Epithelial cell of proximal tubule (primary cell): ENCODE results near the gene CADPS. TPM values are rescaled to one million over a fixed set of nuclear protein-coding genes. Genes with fewer than 3 reads are reported as not detected.

Source experiments
- DNase-seq: peaks from one replicate; pipeline ENCODE4 v3.0.0-alpha.2; 2011; ENCODE audit warnings: low read depth
- H3K4me3 ChIP-seq: 2 replicates; pipeline ENCODE4 v1.5.1; 2011; ENCODE audit warnings: low read depth, mild to moderate bottlenecking, low read length
- total RNA-seq: library from RNA; depleted of rRNA; stranded (reverse); fragments of >200 nt; gene quantifications from 2 replicates; pipeline ENCODE4 v1.2.3, GENCODE V29; 2015
- TF ChIP-seq, protein P1 (sequence below): conservative IDR thresholded peaks from 2 replicates; pipeline ENCODE4 v1.5.1; 2012; ENCODE audit warnings: low read depth, mild to moderate bottlenecking, low read length

Gene CADPS
- total RNA-seq, 1 donor from 2014 or later: not detected

DNA sequence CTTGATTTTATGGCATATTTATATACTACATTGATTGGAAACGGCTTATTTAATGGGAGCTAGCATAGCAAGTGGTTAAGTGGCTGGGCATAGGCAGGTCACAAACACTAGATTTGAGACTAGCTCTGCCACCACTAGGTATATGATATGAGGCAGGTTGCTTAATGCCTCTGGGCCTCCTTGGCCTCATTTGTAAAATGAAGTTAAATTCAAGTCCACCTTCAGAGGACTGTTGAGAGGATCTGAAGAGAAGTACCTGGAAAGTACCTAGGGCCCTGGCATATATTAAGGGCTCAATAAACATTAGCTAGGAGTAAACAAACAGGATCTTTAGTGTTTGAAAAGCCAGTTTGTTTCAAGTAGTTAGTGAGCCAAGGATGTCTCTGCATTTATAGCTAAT, 335.5 kb downstream of the CADPS start:
- DNase-seq: no peak
- H3K4me3 ChIP-seq: no peak overlapping the region
- TF ChIP-seq, protein P1, sequence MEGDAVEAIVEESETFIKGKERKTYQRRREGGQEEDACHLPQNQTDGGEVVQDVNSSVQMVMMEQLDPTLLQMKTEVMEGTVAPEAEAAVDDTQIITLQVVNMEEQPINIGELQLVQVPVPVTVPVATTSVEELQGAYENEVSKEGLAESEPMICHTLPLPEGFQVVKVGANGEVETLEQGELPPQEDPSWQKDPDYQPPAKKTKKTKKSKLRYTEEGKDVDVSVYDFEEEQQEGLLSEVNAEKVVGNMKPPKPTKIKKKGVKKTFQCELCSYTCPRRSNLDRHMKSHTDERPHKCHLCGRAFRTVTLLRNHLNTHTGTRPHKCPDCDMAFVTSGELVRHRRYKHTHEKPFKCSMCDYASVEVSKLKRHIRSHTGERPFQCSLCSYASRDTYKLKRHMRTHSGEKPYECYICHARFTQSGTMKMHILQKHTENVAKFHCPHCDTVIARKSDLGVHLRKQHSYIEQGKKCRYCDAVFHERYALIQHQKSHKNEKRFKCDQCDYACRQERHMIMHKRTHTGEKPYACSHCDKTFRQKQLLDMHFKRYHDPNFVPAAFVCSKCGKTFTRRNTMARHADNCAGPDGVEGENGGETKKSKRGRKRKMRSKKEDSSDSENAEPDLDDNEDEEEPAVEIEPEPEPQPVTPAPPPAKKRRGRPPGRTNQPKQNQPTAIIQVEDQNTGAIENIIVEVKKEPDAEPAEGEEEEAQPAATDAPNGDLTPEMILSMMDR: no peak

DNA sequence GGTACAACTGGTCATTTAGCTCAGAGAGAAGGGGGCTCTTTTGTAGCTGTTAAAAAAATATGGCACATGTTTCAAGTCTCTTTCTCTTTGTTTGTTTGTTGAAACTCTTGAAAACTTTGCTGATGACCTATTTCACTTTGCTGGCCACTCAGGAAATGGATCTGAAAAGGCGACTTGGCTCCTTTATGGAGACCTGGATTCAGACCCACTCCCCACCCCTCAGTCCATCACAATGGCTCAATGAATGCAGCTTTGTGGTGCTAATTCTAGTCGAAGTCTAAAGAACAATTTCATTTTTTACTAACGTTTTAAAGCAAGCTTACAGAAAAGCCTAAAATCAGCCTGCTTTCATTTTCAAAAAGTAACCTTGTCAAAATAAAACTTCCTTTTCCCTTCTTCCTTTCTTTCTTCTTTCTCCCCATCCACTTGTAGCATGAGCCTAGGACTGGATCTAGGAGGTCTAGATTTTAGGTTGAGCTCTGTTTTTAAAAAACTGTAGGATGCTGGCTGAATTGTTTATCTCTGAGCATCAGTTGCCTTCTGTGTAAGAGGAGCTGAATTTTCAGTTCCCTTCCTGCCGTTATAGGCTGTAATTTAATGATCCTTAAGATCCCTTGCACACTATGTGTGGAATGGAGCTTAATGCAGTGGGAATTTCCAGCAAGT, 336.4 kb downstream of the CADPS start:
- TF ChIP-seq, protein P1: no peak
- no peak overlapping the region for H3K4me3 ChIP-seq
- DNase-seq: no peak

DNA sequence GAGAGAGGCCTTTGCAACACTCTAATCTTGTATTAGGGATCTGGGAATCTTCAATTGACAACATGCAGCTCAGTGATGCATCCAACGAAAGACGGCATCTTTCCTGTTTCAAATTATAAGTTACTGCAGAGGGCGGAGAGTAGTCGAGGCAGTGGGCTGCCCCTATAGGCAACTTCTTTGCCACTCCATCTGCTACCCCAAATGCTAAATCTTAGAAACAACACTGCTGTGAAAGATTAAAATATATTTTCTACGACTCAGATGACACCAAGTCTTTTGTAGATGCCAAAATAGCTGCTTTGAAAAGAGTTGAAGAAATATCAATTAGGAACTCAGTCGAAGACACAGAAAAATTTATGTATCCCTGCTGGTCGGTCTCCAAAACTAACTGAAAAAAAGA, 340.9 kb downstream of the CADPS start:
- no peak overlapping the region for H3K4me3 ChIP-seq
- TF ChIP-seq, protein P1: no peak
- no peak for DNase-seq

DNA sequence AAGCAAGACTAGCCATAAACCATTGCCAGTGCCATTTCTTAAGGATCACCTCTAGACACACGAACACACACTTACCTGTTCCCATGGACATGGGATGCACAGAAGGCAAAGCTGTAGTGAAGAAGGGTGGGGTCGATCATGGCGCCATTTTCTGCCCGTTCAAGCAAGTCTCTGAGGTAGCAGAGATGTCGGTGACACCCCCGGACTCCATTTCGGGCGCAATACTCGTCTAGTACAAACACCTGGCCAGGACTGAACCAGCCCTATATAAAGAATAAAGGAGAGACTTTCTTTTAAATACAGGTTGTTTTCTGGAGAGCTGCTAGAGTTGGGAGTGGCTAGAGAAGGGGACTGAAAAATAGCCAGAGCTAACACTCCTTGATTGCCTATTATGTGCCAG, 342.4 kb downstream of the CADPS start:
- DNase-seq: no peak
- no peak overlapping the region for H3K4me3 ChIP-seq
- TF ChIP-seq, protein P1: no peak

DNA sequence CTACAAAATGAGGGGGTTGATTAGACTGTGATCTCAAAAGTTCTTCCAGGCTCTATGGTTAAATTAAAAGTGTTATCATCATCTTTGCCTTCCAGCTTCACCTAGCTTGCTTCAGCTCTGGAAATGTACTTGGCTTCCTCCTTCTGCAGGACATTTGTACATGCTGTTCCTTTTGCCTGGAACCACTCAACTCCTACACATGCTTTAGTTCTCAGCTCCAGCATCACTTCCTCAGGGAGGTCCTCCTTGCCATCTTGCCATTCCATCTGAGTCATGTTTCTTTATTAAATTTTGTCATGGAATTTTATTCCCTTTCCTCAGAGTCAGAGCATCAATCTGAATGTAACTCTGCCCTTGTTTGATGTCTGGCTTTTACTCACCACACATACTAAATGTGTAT, 343.2 kb downstream of the CADPS start:
- TF ChIP-seq, protein P1: no peak
- no peak overlapping the region for H3K4me3 ChIP-seq
- DNase-seq: no peak

DNA sequence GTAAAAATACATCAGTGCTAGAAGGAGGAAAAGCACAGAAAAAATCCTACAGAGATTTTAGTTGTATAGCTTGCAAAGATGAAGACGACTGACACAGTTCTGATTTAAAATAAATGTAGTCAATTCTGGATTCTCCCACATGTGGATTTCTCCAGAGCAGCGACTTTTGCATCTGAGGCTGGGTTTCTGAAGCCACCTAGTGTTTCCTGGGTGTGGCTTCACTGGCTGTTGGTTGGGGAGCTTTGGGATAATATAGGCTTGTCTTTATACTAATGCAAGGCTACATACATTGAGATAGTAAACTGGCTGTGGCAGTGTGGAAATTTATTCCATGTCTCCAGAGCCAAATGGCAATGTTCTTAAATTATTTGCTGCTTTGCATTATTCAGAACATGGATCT, 343.7 kb downstream of the CADPS start:
- TF ChIP-seq, protein P1: no peak
- H3K4me3 ChIP-seq: no peak overlapping the region
- no peak for DNase-seq

DNA sequence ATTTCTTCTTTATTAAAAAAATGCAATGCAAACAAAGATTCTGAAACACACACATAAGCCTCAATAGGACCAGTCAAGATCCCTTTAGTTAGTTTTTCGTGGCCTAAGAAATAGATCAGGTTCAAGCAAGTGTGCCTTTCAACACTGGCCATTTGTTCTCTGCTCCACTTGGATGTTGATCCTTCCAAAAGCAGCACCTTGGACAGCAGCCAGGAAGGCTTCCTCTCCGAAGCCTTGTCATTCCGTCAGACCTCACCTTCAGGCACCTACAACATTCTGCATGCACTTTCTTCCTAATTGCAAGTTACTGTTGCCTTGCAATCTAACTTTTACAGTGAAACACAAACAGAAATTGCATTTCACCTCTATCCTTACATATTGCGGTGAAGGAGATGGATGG, 346.0 kb downstream of the CADPS start:
- no peak for DNase-seq
- H3K4me3 ChIP-seq: no peak overlapping the region
- TF ChIP-seq, protein P1: no peak
